Nephron (organoid): Measurements from ENCODE around the gene KLK5.

ENCODE experiments used
- H3K27ac Mint-ChIP-seq, 3 experiments: 2 replicates each; pipeline ENCODE4 v1.8.0; 2020; ENCODE audit warnings: mixed read lengths in 3 of 3, mild to moderate bottlenecking in 2 of 3, moderate library complexity in 1 of 3
- H3K27me3 Mint-ChIP-seq: 2 replicates; pipeline ENCODE4 v1.8.0; 2021; ENCODE audit warnings: low read depth, mild to moderate bottlenecking, moderate library complexity, mixed read lengths
- H3K36me3 Mint-ChIP-seq: 2 replicates; pipeline ENCODE4 v1.8.0; 2020; ENCODE audit warnings: low read depth, mixed read lengths
- H3K4me1 Mint-ChIP-seq: 2 replicates; pipeline ENCODE4 v1.8.0; 2020; ENCODE audit warnings: mixed read lengths
- H3K4me3 Mint-ChIP-seq, 3 experiments: 2 replicates each; pipeline ENCODE4 v1.8.0; 2020; ENCODE audit warnings: mild to moderate bottlenecking in 3 of 3, mixed read lengths in 3 of 3, moderate library complexity in 2 of 3
- H3K9me3 Mint-ChIP-seq: 2 replicates; pipeline ENCODE4 v1.8.0; 2020; ENCODE audit warnings: mixed read lengths
- TF ChIP-seq, protein P1 (sequence below), 3 experiments: fragments of 200-600 bp; sonication (generic); IDR thresholded peaks; one replicate each; pipeline ENCODE4 v1.5.0; 2021; ENCODE audit warnings: antibody characterized with exemption in 3 of 3; ENCODE audit not compliant: unreplicated experiment in 3 of 3

KLK5 gene

DNA sequence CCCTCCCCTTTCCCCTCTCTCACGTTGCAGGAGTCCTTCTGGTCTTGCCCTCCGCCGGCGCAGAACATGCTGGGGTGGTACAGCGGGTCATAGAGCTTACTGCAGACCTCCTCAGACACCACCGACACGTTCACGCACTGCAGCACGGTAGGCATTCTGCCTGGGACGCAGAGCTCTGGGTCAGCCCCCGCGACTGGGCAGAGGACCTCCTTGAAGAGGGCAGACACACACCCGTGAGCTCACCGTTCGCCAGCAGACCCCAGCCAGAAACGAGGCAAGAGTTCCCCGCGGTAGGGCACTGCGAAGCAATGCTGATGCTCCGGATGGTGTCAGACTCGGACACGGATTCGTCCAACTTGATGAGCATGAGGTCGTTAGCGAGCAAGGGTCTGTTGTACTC is 44.5 kb downstream of the KLK5 start:
- TF ChIP-seq, protein P1, sequence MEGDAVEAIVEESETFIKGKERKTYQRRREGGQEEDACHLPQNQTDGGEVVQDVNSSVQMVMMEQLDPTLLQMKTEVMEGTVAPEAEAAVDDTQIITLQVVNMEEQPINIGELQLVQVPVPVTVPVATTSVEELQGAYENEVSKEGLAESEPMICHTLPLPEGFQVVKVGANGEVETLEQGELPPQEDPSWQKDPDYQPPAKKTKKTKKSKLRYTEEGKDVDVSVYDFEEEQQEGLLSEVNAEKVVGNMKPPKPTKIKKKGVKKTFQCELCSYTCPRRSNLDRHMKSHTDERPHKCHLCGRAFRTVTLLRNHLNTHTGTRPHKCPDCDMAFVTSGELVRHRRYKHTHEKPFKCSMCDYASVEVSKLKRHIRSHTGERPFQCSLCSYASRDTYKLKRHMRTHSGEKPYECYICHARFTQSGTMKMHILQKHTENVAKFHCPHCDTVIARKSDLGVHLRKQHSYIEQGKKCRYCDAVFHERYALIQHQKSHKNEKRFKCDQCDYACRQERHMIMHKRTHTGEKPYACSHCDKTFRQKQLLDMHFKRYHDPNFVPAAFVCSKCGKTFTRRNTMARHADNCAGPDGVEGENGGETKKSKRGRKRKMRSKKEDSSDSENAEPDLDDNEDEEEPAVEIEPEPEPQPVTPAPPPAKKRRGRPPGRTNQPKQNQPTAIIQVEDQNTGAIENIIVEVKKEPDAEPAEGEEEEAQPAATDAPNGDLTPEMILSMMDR (IDR thresholded peaks at IDR 0.05; ENCODE audit: unreplicated experiment in 3 of 3), result no peak
- H3K9me3 Mint-ChIP-seq, result no peaks in the 10 kb centered on the region
- peak overlapping the region in 1 of 3 experiments; percentile 21 for H3K4me3 Mint-ChIP-seq
- H3K36me3 Mint-ChIP-seq, result no peaks in the 10 kb centered on the region
- no peak overlapping the region for H3K27ac Mint-ChIP-seq
- H3K27me3 Mint-ChIP-seq, result peaks cover 14% of the 10 kb centered on the region
- H3K4me1 Mint-ChIP-seq, result peaks cover 6% of the 10 kb centered on the region

DNA sequence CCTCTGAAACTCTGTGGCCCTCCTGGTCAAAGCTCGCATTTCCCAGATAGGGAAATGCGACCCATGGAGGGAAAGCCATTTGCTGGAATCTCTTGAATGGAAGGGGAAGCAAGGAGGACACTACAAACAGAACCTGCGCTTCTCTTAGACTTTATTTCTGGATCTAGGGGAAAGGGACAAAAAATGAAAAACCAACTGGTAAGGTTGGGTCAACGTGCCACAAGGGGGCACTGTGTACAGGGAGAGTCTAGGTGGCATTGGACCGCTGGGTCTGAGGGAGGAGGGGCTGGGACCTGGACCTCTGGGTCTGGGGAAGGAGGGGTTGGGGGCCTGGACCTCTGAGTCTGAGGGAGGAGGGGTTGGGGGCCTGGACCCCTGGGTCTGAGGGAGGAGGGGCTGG is 46.6 kb downstream of the KLK5 start:
- peaks cover 14% of the 10 kb centered on the region for H3K27me3 Mint-ChIP-seq
- H3K4me3 Mint-ChIP-seq, result no peak overlapping the region
- H3K9me3 Mint-ChIP-seq, result no peaks in the 10 kb centered on the region
- no peaks in the 10 kb centered on the region for H3K36me3 Mint-ChIP-seq
- H3K27ac Mint-ChIP-seq, result no peak overlapping the region
- TF ChIP-seq, protein P1 (IDR thresholded peaks at IDR 0.05; ENCODE audit: unreplicated experiment in 3 of 3), result no peak
- no peaks in the 10 kb centered on the region for H3K4me1 Mint-ChIP-seq

DNA sequence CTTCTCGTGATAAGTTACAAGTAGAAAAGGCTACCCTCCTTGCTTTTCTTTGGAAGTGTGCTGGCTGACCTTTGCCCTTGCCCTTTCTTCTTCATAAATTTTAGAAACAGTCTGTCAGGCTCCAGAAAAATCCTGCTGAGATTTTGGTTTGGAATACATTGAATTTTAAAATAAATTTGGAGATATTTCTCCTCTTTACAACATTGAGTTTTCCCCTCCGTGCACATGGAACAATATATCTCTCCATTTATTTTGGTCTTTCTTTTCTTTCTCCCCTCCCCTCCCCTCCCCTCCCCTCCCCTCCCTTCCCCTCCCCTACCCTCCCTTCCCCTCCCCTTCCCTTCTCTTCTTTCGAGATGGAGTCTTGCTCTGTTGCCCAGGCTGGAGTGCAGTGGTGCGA is 50.2 kb downstream of the KLK5 start:
- no peak overlapping the region for H3K4me3 Mint-ChIP-seq
- H3K4me1 Mint-ChIP-seq, result no peaks in the 10 kb centered on the region
- TF ChIP-seq, protein P1 (IDR thresholded peaks at IDR 0.05; ENCODE audit: unreplicated experiment in 3 of 3), result no peak
- peaks cover 26% of the 10 kb centered on the region for H3K27me3 Mint-ChIP-seq
- no peaks in the 10 kb centered on the region for H3K9me3 Mint-ChIP-seq
- no peak overlapping the region for H3K27ac Mint-ChIP-seq
- H3K36me3 Mint-ChIP-seq, result no peaks in the 10 kb centered on the region

- TF ChIP-seq, protein P1 (IDR thresholded peaks at IDR 0.05; ENCODE audit: unreplicated experiment in 3 of 3), result no peak
- H3K27me3 Mint-ChIP-seq, result peaks cover 30% of the 10 kb centered on the region
- H3K36me3 Mint-ChIP-seq, result no peaks in the 10 kb centered on the region
- no peaks in the 10 kb centered on the region for H3K4me1 Mint-ChIP-seq
- no peaks in the 10 kb centered on the region for H3K9me3 Mint-ChIP-seq
- no peak overlapping the region for H3K27ac Mint-ChIP-seq
- no peak overlapping the region for H3K4me3 Mint-ChIP-seq
These were observed 53.3 kb downstream of the KLK5 start for GRCh38 chr19:50899569-50899968.

DNA sequence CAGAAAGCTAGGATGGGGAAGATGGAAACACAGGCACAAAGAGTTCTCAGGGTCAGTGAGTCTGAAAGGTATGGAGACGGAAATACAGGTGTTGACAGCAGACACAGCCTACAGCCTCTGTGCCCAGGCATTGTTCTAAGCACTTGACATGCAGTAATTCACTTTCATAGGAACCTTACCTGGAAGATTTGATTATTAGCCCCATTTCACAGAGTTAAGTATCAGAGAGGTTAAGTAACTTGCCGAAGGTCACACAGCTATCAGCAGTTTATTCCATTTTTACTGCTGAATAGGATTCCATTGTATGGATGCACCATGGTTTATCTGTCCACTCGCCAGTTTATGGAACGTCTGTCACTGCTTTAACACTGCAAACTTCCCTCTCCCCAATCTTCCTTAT is 54.8 kb downstream of the KLK5 start:
- H3K27ac Mint-ChIP-seq, result no peak overlapping the region
- peaks cover 2% of the 10 kb centered on the region for H3K9me3 Mint-ChIP-seq
- TF ChIP-seq, protein P1 (IDR thresholded peaks at IDR 0.05; ENCODE audit: unreplicated experiment in 3 of 3), result no peak
- peaks cover 37% of the 10 kb centered on the region for H3K27me3 Mint-ChIP-seq
- H3K4me3 Mint-ChIP-seq, result no peak overlapping the region
- H3K4me1 Mint-ChIP-seq, result no peaks in the 10 kb centered on the region
- no peaks in the 10 kb centered on the region for H3K36me3 Mint-ChIP-seq

- H3K4me3 Mint-ChIP-seq, result no peak overlapping the region
These were observed 55.2 kb downstream of the KLK5 start for GRCh38 chr19:50897612-50898011.

More at GRCh38 chr19:50897612-50898011, 55.2 kb downstream of the KLK5 start:
- Mint-ChIP-seq H3K4me1 (no peaks in the 10 kb centered on the region), H3K27ac (no peak overlapping the region), H3K27me3 (peaks cover 37% of the 10 kb centered on the region), H3K9me3 (peaks cover 2% of the 10 kb centered on the region), H3K36me3 (no peaks in the 10 kb centered on the region)
- TF ChIP-seq, protein P1 (IDR thresholded peaks at IDR 0.05; ENCODE audit: unreplicated experiment in 3 of 3), result no peak
